Measurements from ENCODE around the gene ADRA2C.
A peak's percentile ranks its signal among the peaks of the same experiment; 100 is the strongest.

The ADRA2C gene

DNA sequence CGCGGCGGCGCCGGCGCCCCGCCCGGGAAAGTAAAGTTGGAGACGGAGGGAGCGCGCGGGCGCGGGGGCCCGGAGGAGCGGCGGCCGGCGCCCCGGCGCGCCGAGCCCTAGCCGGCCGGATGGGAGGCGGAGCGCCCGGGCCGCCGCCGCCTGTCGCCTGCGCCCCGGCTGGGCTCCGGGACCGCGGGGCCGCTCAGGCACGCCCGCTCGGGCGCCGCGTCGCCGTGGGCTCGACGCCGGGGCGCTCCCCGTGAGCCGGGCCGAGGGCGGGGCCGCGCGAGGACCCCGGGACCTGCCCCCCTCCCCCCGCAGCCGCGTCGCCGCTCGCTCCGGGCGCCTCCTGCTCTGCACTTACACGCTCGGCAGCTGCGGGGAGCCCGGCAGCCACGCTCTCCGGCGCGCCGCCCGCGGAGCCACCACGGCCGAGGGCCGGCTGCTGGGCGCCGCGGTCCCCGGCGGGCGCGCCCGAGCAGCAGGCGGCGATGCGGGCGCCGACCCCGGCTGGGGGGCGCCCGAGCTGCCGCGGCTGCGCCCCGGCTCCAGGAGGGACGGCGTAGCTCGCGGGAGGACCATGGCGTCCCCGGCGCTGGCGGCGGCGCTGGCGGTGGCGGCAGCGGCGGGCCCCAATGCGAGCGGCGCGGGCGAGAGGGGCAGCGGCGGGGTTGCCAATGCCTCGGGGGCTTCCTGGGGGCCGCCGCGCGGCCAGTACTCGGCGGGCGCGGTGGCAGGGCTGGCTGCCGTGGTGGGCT is at the start of gene ADRA2C:
Gene ADRA2C, plus strand, starts transcription at position 350 of the 749 bp plus-strand sequence. Its CDS starts 222 bp downstream, at position 572.
- no peak for DNase-seq (ENCODE audit: low read depth)

DNA sequence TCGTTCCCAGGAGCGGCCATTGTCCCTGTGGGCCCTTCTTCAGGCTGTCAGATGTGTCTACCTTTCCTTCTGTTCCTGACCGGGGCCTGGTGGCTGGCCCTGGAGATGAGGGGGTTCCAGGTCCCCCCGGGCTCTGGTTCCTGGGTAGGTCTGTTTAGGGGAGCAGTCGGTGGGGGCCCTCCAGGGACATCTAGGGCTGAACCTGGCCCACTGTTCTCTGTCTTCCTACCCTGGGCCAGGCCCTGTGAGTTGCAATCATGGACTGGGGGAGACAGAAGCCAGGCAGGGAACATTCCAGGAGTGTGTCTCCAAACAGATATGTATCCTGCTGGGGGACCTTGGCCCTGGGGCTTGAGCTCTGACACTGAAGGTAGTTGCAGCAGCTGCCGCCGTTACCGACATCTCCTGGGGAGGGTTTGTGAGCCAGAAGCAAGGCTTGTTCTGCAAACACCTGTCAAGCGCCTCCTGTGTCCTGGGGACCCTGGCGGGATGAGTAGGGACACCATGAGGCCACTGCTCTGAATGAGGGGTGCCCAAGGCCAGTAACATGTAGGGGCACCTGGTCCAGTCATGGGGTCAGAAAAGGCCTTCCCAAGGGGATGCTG is 49.5 kb upstream of the ADRA2C start:
- DNase-seq (ENCODE audit: low read depth): no peak

DNA sequence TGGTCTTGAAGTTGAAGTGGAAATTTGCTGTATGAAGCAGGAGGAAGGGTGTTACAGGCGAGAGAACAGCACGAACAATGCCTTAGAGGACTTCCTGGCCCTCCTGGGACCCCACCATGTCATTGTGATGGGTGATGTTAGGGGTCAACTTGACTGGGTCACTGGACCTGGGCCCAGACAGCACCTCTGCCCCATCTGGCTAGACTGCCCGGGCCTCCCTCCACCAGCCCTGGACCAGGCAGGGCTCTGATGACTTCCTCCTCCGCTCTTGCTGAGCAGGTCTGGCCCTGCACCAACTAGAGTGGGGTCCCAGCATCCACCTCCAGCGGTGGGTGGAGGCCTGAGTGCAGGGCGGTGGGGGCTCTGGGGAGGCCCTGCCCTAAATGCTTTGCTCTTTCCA is 48.9 kb upstream of the ADRA2C start:
- DNase-seq (ENCODE audit: low read depth): no peak

DNA sequence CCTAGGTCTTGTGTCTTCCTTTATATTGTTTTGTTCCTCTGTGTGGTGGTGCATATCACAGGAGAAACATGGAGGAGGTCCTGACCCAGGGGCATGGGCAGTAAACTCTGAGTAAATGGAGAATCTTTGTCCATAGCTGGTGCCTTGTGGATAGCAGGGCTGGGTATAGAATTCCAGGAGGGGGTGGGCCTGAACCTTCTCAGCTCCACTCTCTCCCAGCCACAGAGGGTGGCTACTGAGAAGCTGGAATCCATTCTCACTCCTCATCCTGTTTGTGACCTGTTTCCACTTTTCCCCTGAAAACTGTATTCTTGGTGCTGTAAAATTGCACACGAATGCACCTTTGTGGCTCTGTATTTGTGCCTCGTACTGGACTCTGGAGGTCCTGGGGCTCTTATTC is 47.7 kb upstream of the ADRA2C start:
- no peak for DNase-seq (ENCODE audit: low read depth)

DNA sequence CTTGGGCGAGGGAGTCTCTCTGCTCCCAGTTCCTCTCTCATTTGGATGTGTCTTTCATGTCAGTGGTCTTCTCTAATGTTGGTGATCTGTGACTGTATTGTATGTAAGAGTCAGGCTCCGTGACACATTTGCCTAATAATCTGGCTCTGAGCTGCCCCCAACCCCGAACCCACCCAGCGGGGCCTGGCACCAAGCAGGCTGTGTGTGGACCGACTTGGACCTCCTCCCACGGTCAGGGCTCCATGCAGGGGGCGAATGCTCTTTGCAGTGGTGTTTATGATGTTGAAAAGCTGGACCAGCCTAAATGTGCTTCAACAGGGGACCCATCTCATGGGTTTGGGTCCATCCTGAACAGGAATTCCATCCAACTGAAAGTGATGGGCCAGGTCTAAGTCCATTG is 47.0 kb upstream of the ADRA2C start:
- no peak for DNase-seq (ENCODE audit: low read depth)

DNA sequence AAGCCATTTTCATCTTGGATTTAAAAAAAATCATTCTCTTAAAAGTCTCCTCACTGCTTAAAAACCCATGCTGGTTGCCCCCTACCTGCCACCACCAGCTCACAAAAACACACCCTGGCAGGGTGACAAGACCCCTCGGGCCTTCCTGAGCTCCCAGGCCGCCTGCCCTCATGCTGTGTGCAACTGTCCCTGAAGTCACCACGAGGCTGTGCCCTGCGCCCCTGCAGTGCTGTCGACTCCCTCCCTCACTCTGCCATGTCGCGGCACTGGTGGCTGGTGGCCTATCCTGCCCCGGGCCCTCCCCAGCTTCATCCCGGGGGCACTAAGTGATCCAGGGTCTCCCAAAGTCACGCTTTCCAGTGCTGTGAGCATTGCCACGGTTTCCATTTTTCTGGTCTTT is 46.3 kb upstream of the ADRA2C start:
- DNase-seq (ENCODE audit: low read depth): no peak

DNA sequence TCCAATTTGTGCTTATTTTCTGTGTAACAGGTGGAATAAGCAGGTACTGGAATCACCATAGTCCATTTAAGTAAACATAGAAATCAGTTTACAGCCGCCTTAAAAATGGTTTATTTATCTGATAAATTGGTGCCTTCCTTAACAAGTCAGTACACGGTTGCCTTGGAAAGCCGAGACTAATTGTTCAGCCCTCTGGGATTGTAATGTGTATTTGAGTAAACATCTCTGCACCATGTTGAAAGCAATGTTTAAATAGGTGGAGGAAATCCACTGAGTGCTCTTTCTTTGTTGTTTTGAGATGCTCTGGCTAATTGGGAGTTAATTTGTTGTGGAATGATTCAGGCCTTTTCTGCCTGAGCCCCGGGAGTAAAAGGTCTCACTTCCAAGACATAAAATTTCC is 45.7 kb upstream of the ADRA2C start:
- no peak for DNase-seq (ENCODE audit: low read depth)

DNA sequence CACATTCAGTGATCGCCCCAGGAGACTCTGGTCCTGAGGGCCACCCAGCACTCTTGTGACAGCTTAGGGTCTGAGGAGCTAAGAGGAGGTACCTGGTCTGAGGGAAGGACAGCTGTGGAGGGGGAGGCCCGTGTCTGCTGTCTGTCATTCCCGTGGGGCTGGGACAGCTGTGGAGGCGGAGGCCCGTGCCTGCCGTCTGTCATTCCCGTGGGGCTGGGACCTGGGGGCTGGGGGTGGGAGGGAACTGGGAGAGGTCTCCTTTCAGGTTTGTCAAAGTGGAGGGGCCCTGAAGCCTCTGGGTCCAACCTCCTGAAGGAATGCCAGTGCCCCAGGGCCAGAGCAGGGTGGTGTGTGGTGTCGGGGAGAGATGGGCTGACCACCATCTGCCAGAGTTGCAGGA is 45.0 kb upstream of the ADRA2C start:
- no peak for DNase-seq (ENCODE audit: low read depth)

DNA sequence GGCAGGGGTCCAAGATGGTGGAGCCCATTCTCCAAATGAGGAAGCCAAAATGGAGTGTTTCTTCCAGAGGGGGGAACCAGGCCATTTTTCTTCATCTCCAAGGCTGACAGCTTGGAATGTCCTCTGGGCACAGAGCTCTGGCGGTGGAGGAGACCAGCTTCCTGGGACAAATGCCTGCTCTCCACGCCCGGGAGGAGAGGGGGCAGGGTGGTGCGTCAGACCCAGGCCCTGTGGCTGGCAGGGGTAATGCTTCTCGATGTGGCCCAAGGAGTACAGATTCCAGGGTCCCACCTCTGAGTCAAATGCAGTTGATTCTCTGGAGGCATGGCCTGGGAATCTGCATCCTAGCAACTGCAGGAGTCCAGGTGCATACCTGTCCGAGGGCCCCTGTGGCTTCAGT is 44.6 kb upstream of the ADRA2C start:
- DNase-seq (ENCODE audit: low read depth): no peak

DNA sequence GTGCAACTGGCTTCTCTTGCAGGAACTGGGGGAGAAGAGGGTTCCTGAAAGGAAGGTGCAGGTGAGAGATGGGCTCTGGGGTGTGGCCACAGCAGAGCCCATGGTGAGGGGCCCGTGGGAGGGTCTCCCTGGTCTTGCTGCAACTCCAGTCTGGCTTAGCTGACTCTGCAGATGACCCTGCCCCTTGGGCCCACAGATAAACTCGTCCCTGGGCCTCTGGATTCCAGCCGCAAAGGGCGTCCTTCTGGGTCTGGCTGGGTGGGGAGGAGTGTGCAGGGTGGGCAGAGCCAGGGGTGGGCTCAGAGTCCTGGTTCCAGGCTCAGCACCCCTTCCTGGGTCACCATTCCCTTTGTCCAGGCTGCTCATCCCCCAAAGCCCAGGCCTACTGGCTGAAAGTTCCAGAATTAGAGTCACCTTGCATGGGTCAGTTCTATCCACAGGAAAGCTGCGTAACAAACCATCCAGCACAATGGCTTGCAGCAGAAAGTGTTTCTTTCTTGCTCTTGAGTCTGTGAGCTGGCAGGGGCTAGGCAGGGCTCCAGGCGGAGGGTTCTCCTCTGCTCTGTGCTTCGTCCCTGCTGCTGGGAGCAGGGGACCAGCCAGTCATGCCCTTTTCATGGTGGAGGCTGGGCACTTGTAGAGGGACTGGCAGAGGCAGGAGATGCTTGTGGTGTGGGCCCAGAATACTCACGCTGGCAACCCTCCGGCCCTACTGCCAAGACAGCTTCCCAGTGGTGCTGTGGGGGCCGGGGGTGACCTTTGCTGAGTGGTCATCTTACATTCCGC is 43.5 kb upstream of the ADRA2C start:
- DNase-seq (ENCODE audit: low read depth): no peak

DNA sequence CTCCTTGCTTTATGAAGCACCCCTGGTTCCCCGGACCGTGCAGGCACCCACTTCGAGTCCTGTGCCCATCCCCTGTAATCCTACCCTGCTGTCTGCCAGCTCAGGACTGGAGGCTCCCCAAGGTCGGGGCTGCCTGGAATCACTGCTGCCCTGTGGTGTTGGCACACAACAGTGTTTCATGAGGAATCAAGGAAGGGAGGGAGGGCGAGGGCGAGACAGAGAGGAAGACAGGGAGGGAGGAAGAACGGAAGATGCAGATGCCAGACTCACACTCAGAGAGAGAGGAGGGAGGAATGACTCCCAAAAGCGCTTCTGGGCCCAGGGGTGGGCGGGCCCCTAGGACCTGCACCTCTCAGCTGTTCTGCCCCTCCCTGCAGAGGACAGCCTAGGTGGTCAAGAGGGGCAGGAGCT is 42.9 kb upstream of the ADRA2C start:
- no peak for DNase-seq (ENCODE audit: low read depth)

DNA sequence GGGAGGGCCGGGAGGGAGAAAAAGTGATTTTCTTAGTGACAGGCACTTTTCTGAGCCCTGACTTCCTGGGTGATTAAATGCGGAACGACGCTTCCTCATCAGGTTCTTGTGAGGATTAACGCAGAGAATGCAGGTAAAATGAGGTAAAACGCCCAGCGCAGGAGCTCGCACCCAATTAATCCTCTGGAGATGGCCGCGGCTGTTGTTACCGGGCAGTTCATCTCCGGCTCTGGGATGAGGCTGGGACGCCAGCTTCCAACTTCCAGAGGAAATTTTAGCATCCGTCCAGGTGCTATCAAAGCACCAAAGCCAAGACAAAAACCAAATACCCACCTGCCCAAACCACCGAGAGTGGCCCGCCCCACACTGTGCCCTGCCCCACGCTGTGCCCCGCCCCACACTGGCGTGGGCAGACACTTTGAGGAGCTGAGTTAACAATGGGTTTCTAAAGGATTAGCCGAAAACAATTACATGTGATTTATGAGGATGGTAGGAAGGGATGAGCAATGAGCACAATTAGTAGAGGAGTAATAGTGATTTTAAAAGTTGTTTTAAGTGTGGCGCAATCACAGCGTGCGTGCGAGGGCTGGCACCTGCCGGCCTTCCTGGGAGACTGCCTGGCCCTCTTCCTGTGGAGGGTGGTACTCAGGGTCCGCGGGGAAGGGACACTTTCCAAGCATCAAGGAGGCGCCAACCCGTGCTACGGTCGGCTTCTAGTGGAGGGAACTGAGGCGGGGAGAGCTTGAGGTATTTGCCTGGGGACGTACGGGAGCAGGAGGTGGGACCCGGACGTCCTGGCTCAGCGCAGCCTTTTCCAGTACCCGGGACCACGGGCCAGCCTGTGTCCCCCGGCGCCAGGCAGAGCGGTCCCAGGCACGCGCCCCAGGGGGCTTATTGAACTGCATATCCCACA is 41.6 kb upstream of the ADRA2C start:
- no peak for DNase-seq (ENCODE audit: low read depth)

DNA sequence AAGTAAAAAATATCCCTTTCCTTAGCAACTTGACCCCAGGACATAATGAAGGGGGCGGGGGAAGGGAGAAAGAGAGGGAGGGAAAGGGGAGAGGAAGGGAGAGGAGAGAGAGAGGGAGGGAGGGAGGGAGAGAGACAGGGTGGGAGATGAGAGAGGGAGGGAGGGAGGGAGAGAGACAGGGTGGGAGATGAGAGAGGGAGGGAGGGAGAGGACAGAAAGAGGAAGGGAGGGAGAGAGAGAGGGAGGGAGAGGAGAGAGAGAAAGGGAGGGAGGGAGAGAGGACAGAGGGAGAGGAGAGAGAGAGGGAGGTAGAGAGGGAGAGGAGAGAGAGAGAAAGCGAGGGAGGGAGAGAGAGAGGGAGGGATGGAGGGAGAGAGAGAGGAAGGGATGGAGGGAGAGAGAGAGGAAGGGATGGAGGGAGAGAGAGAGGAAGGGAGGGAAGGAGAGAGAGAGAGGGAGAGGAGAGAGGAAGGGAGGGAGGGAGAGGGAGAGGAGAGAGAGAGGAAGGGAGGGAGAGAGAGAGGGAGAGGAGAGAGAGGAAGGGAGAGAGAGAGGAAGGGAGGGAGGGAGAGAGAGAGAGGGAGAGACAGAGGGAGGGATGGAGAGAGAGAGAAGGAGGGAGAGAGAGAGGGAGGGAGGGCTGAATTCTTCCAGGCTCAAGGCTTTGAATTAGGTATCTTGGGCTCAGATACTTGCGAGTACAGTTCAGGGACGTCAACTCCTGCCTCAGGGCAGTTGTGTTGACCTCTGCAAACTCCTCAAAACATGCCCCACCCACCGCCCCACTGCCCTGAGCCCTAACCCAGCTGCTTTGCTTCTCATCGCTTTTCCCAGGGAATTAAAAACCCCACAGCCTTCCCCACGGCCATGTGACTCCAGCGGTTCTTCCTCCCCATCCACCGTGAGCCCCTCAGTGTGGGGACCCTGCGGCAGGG is 40.0 kb upstream of the ADRA2C start:
- DNase-seq (ENCODE audit: low read depth): no peak

DNA sequence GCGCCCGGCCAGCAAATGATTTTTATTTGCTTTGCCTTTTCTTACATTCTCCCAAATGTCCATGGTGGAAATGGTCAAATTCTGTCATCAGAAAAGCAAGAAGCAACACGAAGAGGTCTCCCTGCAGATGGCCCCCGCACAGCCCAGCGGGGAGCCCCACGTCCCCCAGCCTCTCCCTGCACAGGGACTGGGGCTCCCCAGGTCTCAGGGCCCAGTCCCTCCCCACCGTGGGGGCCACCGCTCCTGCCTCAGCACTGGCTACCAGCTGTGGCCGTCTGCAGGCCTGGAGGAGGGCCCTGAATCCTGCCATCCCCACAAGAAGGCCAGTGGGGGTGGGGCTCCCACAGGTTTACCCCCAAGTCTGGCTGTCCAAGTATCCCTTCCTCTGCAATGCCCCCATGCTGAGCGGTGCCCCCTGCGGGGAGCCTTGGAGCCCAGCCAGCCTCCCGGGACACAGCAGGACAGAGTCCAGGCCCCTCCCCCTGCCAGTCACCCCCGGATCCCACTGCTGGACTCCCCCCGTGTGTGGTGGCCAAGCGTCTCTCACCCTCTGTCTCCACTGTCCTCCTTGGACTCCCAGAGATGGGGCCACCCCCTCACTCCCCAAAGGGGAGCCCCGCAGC is 38.2 kb upstream of the ADRA2C start:
- DNase-seq (ENCODE audit: low read depth): no peak

DNA sequence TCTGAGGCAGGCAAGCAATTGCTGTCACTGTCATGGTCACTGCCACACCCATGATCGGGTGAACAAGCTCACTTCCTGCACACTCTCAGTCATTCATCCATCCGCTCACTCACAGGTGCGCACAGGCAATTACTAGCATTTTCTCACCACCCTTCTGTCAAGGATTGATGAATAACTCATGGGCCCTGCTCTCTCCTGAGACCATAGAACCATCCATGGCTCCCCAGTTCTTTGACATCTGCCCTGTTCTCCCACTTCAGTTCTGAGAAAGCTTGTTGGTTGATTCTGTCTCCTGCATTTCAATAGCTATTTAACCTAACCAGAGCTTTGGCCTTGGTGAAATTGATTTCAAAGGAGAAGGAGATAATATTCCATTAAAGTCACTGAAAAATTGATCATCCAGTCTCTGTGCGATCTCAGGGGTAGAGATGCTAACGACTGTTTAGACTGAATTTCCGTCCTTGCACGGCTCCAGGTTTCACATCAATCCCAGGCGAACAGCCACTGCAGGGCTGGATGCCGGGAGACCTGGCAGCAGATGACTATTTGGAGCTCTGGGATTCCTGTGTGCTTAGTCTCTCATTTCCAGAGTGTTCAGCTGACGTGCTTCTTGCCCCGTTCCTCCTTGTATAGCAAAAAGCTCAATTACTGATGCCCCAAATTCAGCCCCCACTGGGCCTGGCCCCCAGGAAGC is 36.9 kb upstream of the ADRA2C start:
- DNase-seq (ENCODE audit: low read depth): peak; percentile 13

DNA sequence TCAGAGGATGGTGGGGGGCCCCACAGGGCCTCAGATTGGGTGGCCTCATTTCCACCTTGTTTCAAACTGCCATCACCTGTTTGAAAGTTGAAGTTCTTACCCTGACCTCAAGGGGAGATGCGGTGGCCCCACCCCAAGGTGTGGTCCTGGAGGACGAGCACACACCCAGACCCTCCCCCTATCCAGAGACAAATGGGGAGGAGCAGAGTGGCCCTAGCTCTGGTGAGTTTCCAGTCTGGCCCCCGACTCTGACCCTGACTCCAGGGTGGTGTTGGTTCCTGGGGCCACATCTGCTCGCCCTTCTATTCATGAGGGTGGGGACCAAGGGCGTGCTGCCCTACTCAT is 36.3 kb upstream of the ADRA2C start:
- DNase-seq (ENCODE audit: low read depth): no peak

DNA sequence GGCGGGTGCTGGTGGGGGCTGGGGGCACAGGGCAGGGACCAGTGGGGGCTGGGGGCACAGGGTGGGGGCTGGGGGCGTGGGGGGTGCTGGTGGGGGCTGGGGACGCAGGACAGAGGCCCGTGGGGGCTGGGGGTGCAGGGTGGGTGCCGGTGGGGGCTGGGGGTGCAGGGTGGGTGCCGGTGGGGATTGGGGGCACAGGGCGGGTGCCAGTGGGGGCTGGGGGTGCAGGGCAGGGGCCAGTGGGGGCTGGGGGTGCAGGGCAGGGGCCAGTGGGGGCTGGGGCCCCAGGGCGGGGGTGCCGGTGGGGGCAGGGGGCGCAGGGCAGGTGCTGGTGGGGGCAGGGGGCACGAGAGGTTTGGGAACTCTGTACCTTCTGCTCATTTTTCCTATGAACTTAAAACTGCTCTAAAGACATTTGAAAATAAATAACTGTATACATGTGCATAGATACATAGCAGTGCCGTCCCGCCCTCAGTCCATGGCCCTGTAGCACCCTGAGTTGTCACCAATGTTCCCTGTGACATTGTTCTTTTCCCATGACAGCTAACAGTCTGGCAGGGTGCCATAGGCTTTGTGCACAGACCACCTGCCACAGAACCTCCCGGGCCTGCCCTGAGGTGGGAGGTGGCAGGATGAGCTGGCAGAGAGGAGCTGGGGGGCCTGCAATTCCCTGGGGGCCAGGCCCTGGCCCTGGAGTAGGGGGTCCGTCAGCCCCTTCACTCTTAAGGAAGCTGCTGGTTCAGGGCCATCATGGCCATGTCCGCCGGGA is 35.6 kb upstream of the ADRA2C start:
- no peak for DNase-seq (ENCODE audit: low read depth)

DNA sequence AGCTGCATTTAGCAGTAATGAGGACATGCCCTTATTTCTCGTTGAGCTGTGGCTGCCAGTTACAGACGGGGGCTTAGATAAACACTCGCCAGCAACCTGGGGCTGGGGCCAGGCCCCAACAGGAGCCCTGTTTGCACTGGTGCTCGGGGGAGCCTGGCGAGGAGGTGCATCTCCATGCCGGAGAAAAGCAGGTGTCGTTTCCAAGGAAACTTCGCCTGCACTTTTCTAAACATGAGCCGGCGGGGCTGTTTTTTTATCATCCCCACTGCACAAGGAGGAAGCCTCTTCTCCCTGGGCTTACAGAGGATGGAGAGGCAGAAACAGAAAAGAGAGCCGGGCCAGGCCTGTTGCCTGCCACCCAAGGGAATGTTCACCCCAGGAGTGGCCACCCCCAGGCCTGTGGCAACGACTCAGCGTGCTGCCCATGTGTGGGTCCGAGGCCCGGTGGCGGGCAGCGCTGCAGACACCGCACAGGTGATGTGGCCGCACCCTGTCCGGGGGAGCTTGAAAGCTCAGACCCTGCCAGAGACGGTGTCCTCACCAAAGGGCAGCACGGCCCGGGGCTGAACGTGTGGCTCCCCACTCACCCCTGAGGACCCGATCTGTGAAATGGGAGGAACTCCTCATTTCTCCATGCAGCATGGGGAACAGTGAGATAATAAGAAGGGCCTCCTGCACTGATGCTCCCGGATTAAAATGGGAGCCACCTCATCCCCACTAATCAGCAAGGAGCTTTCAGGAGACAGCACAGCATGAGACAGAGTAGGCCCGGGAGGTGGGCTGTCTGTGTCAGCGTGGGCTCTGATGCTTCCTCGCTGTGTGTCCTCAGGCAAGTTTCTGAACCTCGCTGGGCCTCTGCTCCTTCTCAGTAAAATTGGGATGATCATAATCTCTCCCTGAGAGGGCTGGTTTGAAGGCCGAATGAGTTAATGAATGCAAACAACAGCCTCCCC is 33.8 kb upstream of the ADRA2C start:
- no peak for DNase-seq (ENCODE audit: low read depth)
